ENCODE results near the gene WIZ. TPM values are rescaled to one million over a fixed set of nuclear protein-coding genes. Genes with fewer than 3 reads are reported as not detected.
"Not testable (repeated sequence)": the region's sequence is repeated elsewhere in the genome, so short reads cannot be mapped to it uniquely, and the experiment has no call there.

Gene WIZ
- total and polyA plus RNA-seq, 10 of the 15 experiments (the other 5 are each of a cell fraction or from before 2014, with no cell fraction given): 0.10 to 26.7 (median 2.7) TPM

GRCh38 chr19:15411351-15411750 lies 38.4 kb downstream of the WIZ start:
- in situ Hi-C loops (cut with MboI); H3K4me1 ChIP-seq (ENCODE audit: control insufficient read depth, insufficient read depth, low read length); H3K9me3 ChIP-seq (replicated peaks; ENCODE audit: control insufficient read depth, insufficient read depth, low read length); H3K4me3 ChIP-seq; H4K20me1 ChIP-seq (ENCODE audit: control insufficient read depth, insufficient read depth); H3K27me3 ChIP-seq (replicated peaks in 1 of 2; ENCODE audit: control insufficient read depth in 2 of 2, insufficient read depth in 2 of 2, low read length in 1 of 2); H3K9ac ChIP-seq (ENCODE audit: control insufficient read depth, insufficient read depth, low read length); FAIRE-seq; ATAC-seq; BruUV-seq (replicated peaks); H3K27ac ChIP-seq (ENCODE audit: control insufficient read depth, insufficient read depth); SMC1A ChIA-PET (ENCODE audit: uncharacterized antibody, unreplicated experiment); DNase-seq (ENCODE audit: low read depth, low spot score); H2AFZ ChIP-seq (ENCODE audit: control insufficient read depth, low read depth, low read length); H3K4me2 ChIP-seq (ENCODE audit: control insufficient read depth, insufficient read depth): not testable (repeated sequence)
- ChIA-PET CTCF (interaction anchor here (1.1 kb wide), 1 partner anchor 141 kb away, joined by 3 read pairs; no protein-coding TSS in a partner anchor), RAD21 (ENCODE audit: unreplicated experiment) (interaction anchor here (0.8 kb wide), 1 partner anchor 148 kb away, joined by 4 read pairs; no protein-coding TSS in a partner anchor), POLR2A (interaction anchor here (1.0 kb wide), 1 partner anchor 31 kb away, joined by 3 read pairs; no protein-coding TSS in a partner anchor)
- WGBS (ENCODE audit: insufficient coverage, insufficient replicate concordance, low lambda C conversion rate, missing lambda C conversion rate): 100% methylated on average over 2 of the region's 2 CpGs
- intact Hi-C loops (cut with micrococcal nuclease; ENCODE audit: unreplicated experiment): loop anchor here (10.0 kb wide), 1 partner anchor 53 kb away; the partner anchor contains the start of gene RASAL3
- peaks cover 48% of the 10 kb centered on the region for H3K79me2 ChIP-seq (ENCODE audit: control insufficient read depth, insufficient read depth, low read length)
- peaks cover 4 to 19% of the 10 kb centered on the region in 2 experiments for H3K36me3 ChIP-seq (ENCODE audit: control insufficient read depth in 2 of 2, insufficient read depth in 2 of 2, low read length in 1 of 2)

GRCh38 chr19:15404780-15405211 lies 45.0 kb downstream of the WIZ start:
- peaks cover 36% of the 10 kb centered on the region for H3K79me2 ChIP-seq (ENCODE audit: control insufficient read depth, insufficient read depth, low read length)
- RAD21 ChIA-PET (ENCODE audit: unreplicated experiment): interaction anchor here (0.8 to 1.4 kb wide), 2 partner anchors 12 to 14 kb away, joined by 3 to 4 read pairs; partner anchors contain the start of gene AKAP8L
- SMC1A ChIA-PET (ENCODE audit: uncharacterized antibody, unreplicated experiment): interaction anchor here (1.0 kb wide), 1 partner anchor 10 kb away, joined by 3 read pairs; no protein-coding TSS in a partner anchor
- ATAC-seq: peak; percentile 64
- no peak overlapping the region for H3K4me3 ChIP-seq
- TF ChIP-seq KLF5 (IDR thresholded peaks at IDR 0.05; ENCODE audit: partially characterized antibody) (no peak), NFYB (IDR thresholded peaks at IDR 0.05; ENCODE audit: insufficient read depth, low read depth, low read length) (no peak), HDAC2 (IDR thresholded peaks at IDR 0.05) (no peak), MEF2B (IDR thresholded peaks at IDR 0.05; ENCODE audit: partially characterized antibody, poor library complexity, severe bottlenecking) (peak; percentile 22), RCOR1 (conservative IDR thresholded peaks at IDR 0.05; ENCODE audit: low read depth, low read length) (no peak)
- 21% methylated on average over 3 of the region's 3 CpGs for WGBS (ENCODE audit: insufficient coverage, insufficient replicate concordance, low lambda C conversion rate, missing lambda C conversion rate)
- in situ Hi-C loops (cut with MboI) (no loop called here), intact Hi-C loops (cut with micrococcal nuclease; ENCODE audit: unreplicated experiment) (no loop called here)
- H3K9me3 ChIP-seq (replicated peaks; ENCODE audit: control insufficient read depth, insufficient read depth, low read length): no peaks in the 10 kb centered on the region
- H3K27me3 ChIP-seq (replicated peaks in 1 of 2; ENCODE audit: control insufficient read depth in 2 of 2, insufficient read depth in 2 of 2, low read length in 1 of 2): no peaks in the 10 kb centered on the region
- H3K4me1 ChIP-seq (ENCODE audit: control insufficient read depth, insufficient read depth, low read length): no peaks in the 10 kb centered on the region
- H2AFZ ChIP-seq (ENCODE audit: control insufficient read depth, low read depth, low read length): no peak overlapping the region
- no peak for DNase-seq (ENCODE audit: low read depth, low spot score)
- H3K36me3 ChIP-seq (ENCODE audit: control insufficient read depth in 2 of 2, insufficient read depth in 2 of 2, low read length in 1 of 2): peaks cover 16 to 37% of the 10 kb centered on the region in 2 experiments; a peak in 3 of 4 replicates
- H3K4me2 ChIP-seq (ENCODE audit: control insufficient read depth, insufficient read depth): no peak overlapping the region; the same call in 1 of the 2 replicates
- H3K27ac ChIP-seq (ENCODE audit: control insufficient read depth, insufficient read depth): no peak overlapping the region
- no TSS peak for BruUV-seq (replicated peaks)
- FAIRE-seq: no peak
- CTCF ChIA-PET: interaction anchor here (0.5 to 1.4 kb wide), 4 partner anchors 12 to 246 kb away, joined by 3 to 5 read pairs (median 3); partner anchors contain the start of gene AKAP8L
- no peak overlapping the region for H3K9ac ChIP-seq (ENCODE audit: control insufficient read depth, insufficient read depth, low read length)
- H4K20me1 ChIP-seq (ENCODE audit: control insufficient read depth, insufficient read depth): 0 out of 2 replicates have a peak, but pooled peaks cover 7% of the 10 kb centered on the region
- POLR2A ChIA-PET: interaction anchor here (0.5 to 1.4 kb wide), 4 partner anchors 9 to 116 kb away, joined by 3 to 5 read pairs (median 3); partner anchors contain the start of gene AKAP8
